H1 (cell line): ENCODE data around the gene SLC22A23. TPM values are rescaled to one million over a fixed set of nuclear protein-coding genes. Genes with fewer than 3 reads are reported as not detected.
A peak's percentile ranks its signal among the peaks of the same experiment; 100 is the strongest.

Source experiments
- CTCF ChIA-PET: fragments of 300-600 bp; sonication (Branson Sonifier 250); formaldehyde crosslinking; loops from one replicate; lab custom pipeline; 2021; ENCODE audit not compliant: partially characterized antibody; lab: Charles Lee
- POLR2A ChIA-PET: fragments of 300-600 bp; sonication (Branson Sonifier 250); formaldehyde crosslinking; loops from one replicate; lab custom pipeline; 2021; ENCODE audit warnings: inconsistent platforms; ENCODE audit not compliant: partially characterized antibody; lab: Charles Lee
- DNase-seq, 2 experiments: peaks; one replicate each; pipeline versions ENCODE4 v3.0.0 to v3.0.0-alpha.2; 2010 to 2022; ENCODE audit warnings: low spot score in 2 of 2, low read depth in 1 of 2, mixed read lengths in 1 of 2
- FAIRE-seq: peaks from 2 replicates; lab custom pipeline; 2011; peaks lifted over from hg19 to GRCh38; lab: Jason Lieb, UNC
- H2AFZ ChIP-seq: 2 replicates; pipeline ENCODE4 v1.8.1; 2012; ENCODE audit warnings: low read length, inconsistent platforms
- H2AK5ac ChIP-seq: 2 replicates; pipeline ENCODE4 v1.6.1; 2013; ENCODE audit warnings: low read depth, low read length
- H2BK120ac ChIP-seq: replicated peaks from 2 replicates; pipeline ENCODE3; 2013; ENCODE audit warnings: low read depth, low read length, inconsistent platforms
- H2BK12ac ChIP-seq: 2 replicates; pipeline ENCODE4 v1.6.1; 2013; ENCODE audit warnings: low read depth, low read length
- H2BK15ac ChIP-seq: 2 replicates; pipeline ENCODE4 v1.6.1; 2013; ENCODE audit warnings: low read length
- H2BK20ac ChIP-seq: 2 replicates; pipeline ENCODE4 v1.6.1; 2013; ENCODE audit warnings: low read length
- H2BK5ac ChIP-seq: 2 replicates; pipeline ENCODE4 v1.6.1; 2013; ENCODE audit warnings: low read depth, low read length
- H3K14ac ChIP-seq: 2 replicates; pipeline ENCODE4 v1.6.1; 2013; ENCODE audit warnings: inconsistent platforms; ENCODE audit not compliant: insufficient read length
- H3K18ac ChIP-seq: 2 replicates; pipeline ENCODE4 v1.6.1; 2013; ENCODE audit warnings: low read length; ENCODE audit errors: extremely low read depth
- H3K23ac ChIP-seq: 2 replicates; pipeline ENCODE4 v1.6.1; 2013; ENCODE audit warnings: inconsistent platforms; ENCODE audit not compliant: insufficient read length
- H3K23me2 ChIP-seq: 2 replicates; pipeline ENCODE4 v1.6.1; 2013; ENCODE audit warnings: low read depth, low read length
- H3K27ac ChIP-seq: 2 replicates; pipeline ENCODE4 v1.6.1; 2011; ENCODE audit warnings: low read depth, low read length, inconsistent platforms
- H3K27me3 ChIP-seq, 4 experiments: replicated peaks in 1 of 4; 1 replicate in 1 of 4; 2 replicates in 3 of 4; pipeline versions ENCODE4 v1.6.1 to v1.8.1; 2011 to 2013; ENCODE audit warnings: low read length in 3 of 4, mild to moderate bottlenecking in 3 of 4, inconsistent platforms in 2 of 4, mixed read lengths in 2 of 4, moderate library complexity in 1 of 4; ENCODE audit not compliant: control insufficient read depth in 3 of 4, insufficient read depth in 3 of 4; ENCODE audit errors: extremely low read depth in 1 of 4
- H3K36me3 ChIP-seq, 4 experiments: 2 replicates each; pipeline versions ENCODE4 v1.6.1 to v1.8.1; 2011 to 2013; ENCODE audit warnings: mild to moderate bottlenecking in 4 of 4, low read length in 3 of 4, moderate library complexity in 2 of 4, control low read depth in 1 of 4, inconsistent platforms in 1 of 4; ENCODE audit not compliant: insufficient read depth in 4 of 4, control insufficient read depth in 2 of 4
- H3K4ac ChIP-seq: replicated peaks from 2 replicates; pipeline ENCODE3; 2013; ENCODE audit warnings: low read length, low read depth, mixed read lengths, inconsistent platforms; ENCODE audit not compliant: insufficient read length
- H3K4me1 ChIP-seq, 4 experiments: replicated peaks in 1 of 4; 1 replicate in 1 of 4; 2 replicates in 3 of 4; pipeline versions ENCODE4 v1.6.1 to v1.8.1; 2011 to 2013; ENCODE audit warnings: low read length in 3 of 4, inconsistent platforms in 2 of 4, mixed read lengths in 1 of 4; ENCODE audit not compliant: insufficient read depth in 4 of 4, control insufficient read depth in 3 of 4
- H3K4me2 ChIP-seq, 2 experiments: 2 replicates each; pipeline versions ENCODE4 v1.6.1 to v1.8.1; 2011 to 2013; ENCODE audit warnings: low read depth in 2 of 2, low read length in 2 of 2, control low read depth in 1 of 2, inconsistent platforms in 1 of 2, mild to moderate bottlenecking in 1 of 2; ENCODE audit not compliant: insufficient read depth in 1 of 2
- H3K4me3 ChIP-seq, 4 experiments: fragments of 200-600, 300-600 bp in 1 of 4; sonication (generic), shearing (Covaris generic), sonication (Bioruptor Twin) in 1 of 4; 2 replicates each; pipeline versions ENCODE4 v1.5.1 to v1.8.1; 2011 to 2016; ENCODE audit warnings: low read length in 4 of 4, low read depth in 3 of 4, control low read depth in 2 of 4, inconsistent platforms in 2 of 4, mild to moderate bottlenecking in 2 of 4, mixed read lengths in 1 of 4, moderate library complexity in 1 of 4; ENCODE audit not compliant: insufficient read depth in 2 of 4; ENCODE audit errors: extremely low read depth in 1 of 4
- H3K56ac ChIP-seq: replicated peaks from 2 replicates; pipeline ENCODE3; 2013; ENCODE audit warnings: low read depth, mild to moderate bottlenecking, mixed read lengths, low read length, inconsistent platforms; ENCODE audit not compliant: insufficient read length
- H3K79me1 ChIP-seq: 2 replicates; pipeline ENCODE4 v1.6.1; 2013; ENCODE audit warnings: low read depth, low read length, control low read depth
- H3K79me2 ChIP-seq, 2 experiments: 2 replicates each; pipeline versions ENCODE4 v1.6.1 to v1.8.1; 2012 to 2013; ENCODE audit warnings: low read length in 2 of 2, mild to moderate bottlenecking in 2 of 2, inconsistent platforms in 1 of 2; ENCODE audit not compliant: insufficient read depth in 2 of 2, control insufficient read depth in 1 of 2
- H3K9ac ChIP-seq, 4 experiments: replicated peaks in 1 of 4; 1 replicate in 1 of 4; 2 replicates in 3 of 4; pipeline versions ENCODE4 v1.6.1 to v1.8.1; 2011 to 2013; ENCODE audit warnings: low read depth in 3 of 4, low read length in 3 of 4, control low read depth in 2 of 4, mild to moderate bottlenecking in 2 of 4, moderate library complexity in 2 of 4, inconsistent platforms in 1 of 4; ENCODE audit errors: extremely low read depth in 1 of 4
- H3K9me3 ChIP-seq, 2 experiments: 2 replicates each; pipeline versions ENCODE4 v1.6.1 to v1.8.1; 2012 to 2013; ENCODE audit warnings: mild to moderate bottlenecking in 2 of 2, moderate library complexity in 2 of 2, control low read depth in 1 of 2, inconsistent platforms in 1 of 2, low read depth in 1 of 2, low read length in 1 of 2, mixed read lengths in 1 of 2; ENCODE audit not compliant: insufficient read depth in 2 of 2
- H4K20me1 ChIP-seq, 2 experiments: replicated peaks in 1 of 2; 2 replicates each; pipeline versions ENCODE3 to v1.8.1; 2011 to 2013; ENCODE audit warnings: inconsistent platforms in 2 of 2, low read length in 2 of 2, mild to moderate bottlenecking in 1 of 2; ENCODE audit not compliant: insufficient read depth in 2 of 2, control insufficient read depth in 1 of 2
- H4K5ac ChIP-seq: 2 replicates; pipeline ENCODE4 v1.6.1; 2013; ENCODE audit warnings: low read length, low read depth, mixed read lengths, inconsistent platforms; ENCODE audit not compliant: insufficient read length
- H4K8ac ChIP-seq: 2 replicates; pipeline ENCODE4 v1.8.0; 2013; ENCODE audit warnings: mild to moderate bottlenecking, moderate library complexity, low read length, inconsistent platforms; ENCODE audit not compliant: insufficient read depth; ENCODE audit errors: extremely low read depth
- H4K91ac ChIP-seq: replicated peaks from 2 replicates; pipeline ENCODE3; 2013; ENCODE audit warnings: low read length, mixed read lengths, inconsistent platforms; ENCODE audit not compliant: insufficient read length
- BCL11A ChIP-seq, 2 experiments: IDR thresholded peaks; one replicate each; pipeline ENCODE4 v1.6.1; 2011; ENCODE audit warnings: low read depth in 2 of 2, low read length in 2 of 2, mild to moderate bottlenecking in 2 of 2
- CHD1 ChIP-seq: IDR thresholded peaks from 2 replicates; pipeline ENCODE4 v1.6.1; 2012; ENCODE audit warnings: low read depth, low read length, improper control_type of control experiment
- JUND ChIP-seq: IDR thresholded peaks from 2 replicates; pipeline ENCODE4 v1.6.1; 2011; ENCODE audit warnings: mild to moderate bottlenecking, improper control_type of control experiment, low read length
- SP4 ChIP-seq: IDR thresholded peaks from 2 replicates; pipeline ENCODE4 v1.6.1; 2012; ENCODE audit warnings: low read length, inconsistent platforms
- WGBS, 2 experiments: shearing (Covaris generic) in 1 of 2; methylation state at CpG; one replicate each; pipeline versions ENCODE4 v1.1.6 to v1.1.7; 2013 to 2015; ENCODE audit warnings: low lambda C conversion rate in 2 of 2, mixed read lengths in 2 of 2, inconsistent platforms in 1 of 2, low coverage in 1 of 2, missing lambda C conversion rate in 1 of 2; ENCODE audit not compliant: insufficient replicate concordance in 2 of 2, insufficient coverage in 1 of 2, insufficient read length in 1 of 2; ENCODE audit errors: extremely low coverage in 1 of 2, missing lambda C conversion rate in 1 of 2; 5-methylcytosine and 5-hydroxymethylcytosine counted together
- polyA plus RNA-seq, 7 experiments: library from polyadenylated mRNA; depleted of rRNA in 3 of 7; stranded (reverse) in 5 of 7; unstranded in 2 of 7; fragments of >200 nt in 5 of 7; fragments of 200-250 nt in 2 of 7; gene quantifications; 1 replicate in 5 of 7; 2 replicates in 1 of 7; 4 replicates in 1 of 7; pipeline versions ENCODE4 v1.2.1 to v1.2.3, GENCODE V29; 2011 to 2013; ENCODE audit warnings: missing spikeins in 2 of 7, mixed read lengths in 2 of 7
- total RNA-seq: library from RNA; stranded (reverse); fragmentation: NEBNext Ultra II Directional; extraction: Animal tissue kit (Norgen Biotek cat#: 25700); gene quantifications from 2 replicates; pipeline ENCODE4 v1.2.1, GENCODE V29; 2021

Gene SLC22A23
- total and polyA plus RNA-seq, 2 of the 8 experiments (the other 6 are each of a cell fraction or from before 2014, with no cell fraction given), result 9.9 to 38.4 TPM

DNA sequence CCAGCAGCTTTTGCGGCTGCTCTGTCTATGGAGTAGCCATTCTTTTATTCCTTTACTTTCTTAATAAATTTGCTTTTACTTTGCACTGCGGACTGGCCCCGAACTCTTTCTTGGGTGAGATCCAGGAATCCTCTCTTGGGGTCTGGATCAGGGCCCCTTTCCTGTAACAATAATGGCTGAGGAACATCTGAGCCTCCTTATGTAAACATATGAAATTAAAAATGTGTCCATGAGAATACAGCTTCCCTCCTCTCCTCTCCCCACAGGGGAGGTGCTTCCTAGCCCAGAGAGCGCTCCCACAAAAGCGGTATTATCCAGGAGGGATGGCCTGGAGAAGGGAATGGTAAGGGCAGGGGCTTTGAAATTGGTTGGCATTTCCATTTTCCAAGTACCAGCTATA lies 117.0 kb downstream of the SLC22A23 start:
- Histone ChIP-seq H3K23ac (no peak overlapping the region), H3K4me3 (no peak overlapping the region), H4K91ac (no peak overlapping the region), H4K8ac (no peak overlapping the region), H2AFZ (no peak overlapping the region), H3K27ac (no peak overlapping the region), H3K36me3 (no peaks in the 10 kb centered on the region), H3K27me3 (no peaks in the 10 kb centered on the region), H3K4me2 (no peak overlapping the region), H2AK5ac (0 out of 2 replicates have a peak overlapping the region, but pooled peaks have one; percentile 83), H4K20me1 (no peaks in the 10 kb centered on the region), H3K56ac (no peak overlapping the region), H3K9ac (no peak overlapping the region), H3K4ac (peak overlapping the region; percentile 64), H3K23me2 (no peaks in the 10 kb centered on the region; the same call in 1 of the 2 replicates), H2BK12ac (0 out of 2 replicates have a peak overlapping the region, but pooled peaks have one; percentile 56), H2BK5ac (peak overlapping the region; percentile 47; the same call in 1 of the 2 replicates), H3K79me2 (peaks cover 0 to 24% of the 10 kb centered on the region in 2 experiments; a peak in 3 of 4 replicates), H3K9me3 (no peaks in the 10 kb centered on the region), H3K14ac (no peak overlapping the region), H3K79me1 (peaks cover 7% of the 10 kb centered on the region; the same call in 1 of the 2 replicates), H4K5ac (no peak overlapping the region), H3K18ac (peak overlapping the region; percentile 44), H3K4me1 (peaks cover 20 to 44% (median 32%) of the 10 kb centered on the region in 4 experiments), H2BK15ac (no peak overlapping the region), H2BK20ac (0 out of 2 replicates have a peak overlapping the region, but pooled peaks have one; percentile 32), H2BK120ac (peak overlapping the region; percentile 7)
- 75% methylated on average over 5 of the region's 5 CpGs; no CpG with 5 or more reads in 1 of the 2 experiments for WGBS, 2 experiments
- ChIA-PET CTCF (interaction anchor here (1.0 to 2.4 kb wide), 7 partner anchors 9 to 393 kb away, joined by 3 to 11 read pairs (median 3); no protein-coding TSS in a partner anchor), POLR2A (interaction anchor here (1.1 to 1.5 kb wide), 2 partner anchors 18 to 82 kb away, joined by 3 to 5 read pairs; no protein-coding TSS in a partner anchor)
- TF ChIP-seq CHD1, result no peak
- no peak for TF ChIP-seq SP4
- TF ChIP-seq JUND, result no peak
- no peak for TF ChIP-seq BCL11A (IDR thresholded peaks at IDR 0.05; ENCODE audit: low read depth in 2 of 2, low read length in 2 of 2)
- FAIRE-seq, result no peak
- no peak for DNase-seq
